Ramos (cell line): Measurements from ENCODE around the gene MYO3B.

ENCODE experiments used
- in situ Hi-C: fragments of 300-500 bp; cut with MboI; formaldehyde crosslinking; loops from one replicate; pipeline ENCODE4 v1.14.3; 2022; ENCODE audit warnings: low sequenced_read_pairs; ENCODE audit not compliant: unreplicated experiment

MYO3B gene

DNA sequence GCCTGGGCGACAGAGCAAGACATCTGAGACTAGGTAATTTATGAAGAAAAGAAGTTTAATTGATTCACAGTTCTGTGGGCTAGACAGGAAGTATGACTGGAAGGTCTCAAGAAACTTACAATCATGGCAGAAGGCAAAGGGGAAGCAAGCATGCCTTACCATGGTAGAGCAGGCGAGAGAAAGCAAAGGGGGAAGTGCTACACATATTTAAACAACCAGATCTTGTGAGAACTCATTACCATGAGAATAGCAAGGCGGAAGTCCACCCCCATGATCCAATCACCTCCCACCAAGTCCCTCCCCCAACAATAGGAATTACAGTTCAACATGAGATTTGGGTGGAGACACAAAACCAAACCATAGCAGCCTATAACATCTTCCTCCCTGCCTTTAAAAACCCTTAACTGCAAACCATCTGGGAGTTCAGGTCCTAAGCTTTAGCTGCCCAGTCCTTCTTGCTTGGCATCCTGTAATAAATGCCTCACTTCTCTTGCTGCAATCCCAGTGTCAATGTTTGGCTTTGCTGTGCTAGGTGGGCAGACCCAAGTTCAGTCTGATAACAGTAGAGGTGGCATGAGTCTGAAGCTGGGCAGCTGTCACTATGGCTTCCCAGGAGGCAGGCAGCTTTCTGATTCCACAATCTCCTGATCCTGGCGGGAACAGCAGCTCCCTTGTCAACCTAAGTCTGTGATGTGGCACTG lies 526.0 kb downstream of the MYO3B start:
- in situ Hi-C loops, result no loop called here
